PC-3 (cell line): ENCODE data around the gene PSME1.

ENCODE experiments used
- EZH2 ChIP-seq: fragments of 300-600 bp; sonication (generic); IDR thresholded peaks from one replicate; pipeline ENCODE4 v1.6.1; 2017; ENCODE audit warnings: antibody characterized with exemption, mild to moderate bottlenecking, low read length; ENCODE audit not compliant: unreplicated experiment
- TF ChIP-seq, protein P1 (sequence below): fragments of 300-600 bp; sonication (generic); conservative IDR thresholded peaks from 2 replicates; pipeline ENCODE4 v1.5.1; 2017; ENCODE audit warnings: antibody characterized with exemption, low read depth, mild to moderate bottlenecking, low read length

DNA sequence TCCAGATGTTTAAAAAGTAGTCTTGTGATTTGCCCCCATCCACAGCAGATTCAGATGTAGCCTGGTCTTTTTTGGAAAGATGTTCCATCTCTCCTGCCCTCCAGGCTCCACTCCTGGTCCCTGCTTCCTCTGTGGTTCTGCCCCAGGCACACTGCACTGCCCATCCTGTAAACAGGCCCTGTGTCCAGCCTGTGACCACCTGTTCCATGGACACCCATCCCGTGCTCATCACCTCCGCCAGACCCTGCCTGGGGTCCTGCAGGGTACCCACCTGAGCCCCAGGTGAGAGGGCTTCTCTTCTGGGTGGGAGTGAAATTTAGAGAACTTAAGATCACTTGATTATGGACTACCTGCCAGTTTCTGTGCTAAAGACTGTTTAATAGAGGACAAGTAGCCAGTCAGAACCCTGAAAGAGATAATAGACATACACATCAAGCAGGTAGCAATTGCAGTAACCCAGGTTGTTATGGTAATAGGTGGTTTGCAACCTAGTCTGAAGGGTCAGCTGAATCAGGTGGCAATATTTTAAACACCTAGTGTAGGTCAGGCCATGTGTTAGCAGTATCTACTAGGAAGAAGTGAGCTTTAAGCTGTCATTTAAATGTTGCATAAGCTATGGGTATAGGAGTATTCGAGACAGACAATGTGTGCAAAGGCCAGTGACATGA is 13.4 kb downstream of the PSME1 start:
- TF ChIP-seq, protein P1, sequence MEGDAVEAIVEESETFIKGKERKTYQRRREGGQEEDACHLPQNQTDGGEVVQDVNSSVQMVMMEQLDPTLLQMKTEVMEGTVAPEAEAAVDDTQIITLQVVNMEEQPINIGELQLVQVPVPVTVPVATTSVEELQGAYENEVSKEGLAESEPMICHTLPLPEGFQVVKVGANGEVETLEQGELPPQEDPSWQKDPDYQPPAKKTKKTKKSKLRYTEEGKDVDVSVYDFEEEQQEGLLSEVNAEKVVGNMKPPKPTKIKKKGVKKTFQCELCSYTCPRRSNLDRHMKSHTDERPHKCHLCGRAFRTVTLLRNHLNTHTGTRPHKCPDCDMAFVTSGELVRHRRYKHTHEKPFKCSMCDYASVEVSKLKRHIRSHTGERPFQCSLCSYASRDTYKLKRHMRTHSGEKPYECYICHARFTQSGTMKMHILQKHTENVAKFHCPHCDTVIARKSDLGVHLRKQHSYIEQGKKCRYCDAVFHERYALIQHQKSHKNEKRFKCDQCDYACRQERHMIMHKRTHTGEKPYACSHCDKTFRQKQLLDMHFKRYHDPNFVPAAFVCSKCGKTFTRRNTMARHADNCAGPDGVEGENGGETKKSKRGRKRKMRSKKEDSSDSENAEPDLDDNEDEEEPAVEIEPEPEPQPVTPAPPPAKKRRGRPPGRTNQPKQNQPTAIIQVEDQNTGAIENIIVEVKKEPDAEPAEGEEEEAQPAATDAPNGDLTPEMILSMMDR = no peak
- no peak for TF ChIP-seq EZH2
